ENCODE measurements around the gene SLC22A17. TPM values are rescaled to one million over a fixed set of nuclear protein-coding genes. Genes with fewer than 3 reads are reported as not detected.
"Not testable (repeated sequence)": the region's sequence is repeated elsewhere in the genome, so short reads cannot be mapped to it uniquely, and the experiment has no call there.

The SLC22A17 gene
- 5.9 TPM for total RNA-seq (2021; ENCODE audit: unreplicated experiment)
- 7.0 and 8.6 TPM in 2 replicates for polyA plus RNA-seq (2012)
- percentile 30 among the genes with signal in this experiment for Bru-seq, nascent RNA
- BruChase-seq, experiment 1, labeled RNA remaining after a 6-hour chase, result percentile 39 among the genes with signal in this experiment
- percentile 44 among the genes with signal in this experiment for BruChase-seq, experiment 2, labeled RNA remaining after a 2-hour chase
- long read RNA-seq, partial matches to known transcripts, result 0 of 7 reads
- long read RNA-seq, other reads (novel, unspliced or antisense), result 7 of 7 reads

- peak within 1 kb of the TSS; percentile 25; the same call in 1 of the 2 replicates for H3K27ac ChIP-seq (ENCODE audit: low read depth, low read length)
- intact Hi-C loops (cut with micrococcal nuclease), result no loop called here
- POLR2A ChIA-PET, result no interaction called here
- H3K9me2 ChIP-seq (ENCODE audit: insufficient read depth), result no peaks in the 10 kb centered on the region
- H3K4me3 ChIP-seq (replicated peaks in 1 of 2; ENCODE audit: low read depth in 1 of 2, low read length in 2 of 2), result peak within 1 kb of the TSS; percentile 50 to 60
- no peaks in the 10 kb centered on the region for H3K79me2 ChIP-seq (ENCODE audit: insufficient read depth, low read length)
- BruUV-seq (replicated peaks), result no TSS peak
- CTCF ChIA-PET, result interaction anchor here (2.0 kb wide), 1 partner anchor 27 kb away, joined by 7 read pairs; no protein-coding TSS in a partner anchor
- RAD21 ChIA-PET (ENCODE audit: low non-redundant PET in 1 of 2, low total read pairs in 2 of 2, uncharacterized antibody in 2 of 2, unreplicated experiment in 2 of 2), result no interaction called here
- no peaks in the 10 kb centered on the region for H3K36me3 ChIP-seq (ENCODE audit: control insufficient read depth in 1 of 2, insufficient read depth in 2 of 2, low read length in 2 of 2)
- H4K20me1 ChIP-seq (ENCODE audit: insufficient read depth), result no peaks in the 10 kb centered on the region
- peak within 1 kb of the TSS; percentile 72 for H3K4me2 ChIP-seq (ENCODE audit: low read length)
- no peaks in the 10 kb centered on the region for H3K9me3 ChIP-seq (ENCODE audit: control insufficient read depth in 1 of 2, insufficient read depth in 1 of 2, low read depth in 1 of 2, low read length in 2 of 2)
- H3K4me1 ChIP-seq (ENCODE audit: control insufficient read depth in 1 of 2, insufficient read depth in 2 of 2, low read length in 2 of 2), result 0 out of 4 replicates have a peak, but pooled peaks cover 0 to 2% of the 10 kb centered on the region in 2 experiments
- no peak within 1 kb of the TSS for H2AFZ ChIP-seq (ENCODE audit: low read depth, low read length, poor library complexity, severe bottlenecking)
- no peaks in the 10 kb centered on the region for H3K27me3 ChIP-seq (ENCODE audit: insufficient read depth, low read length)
- peak; percentile 80 for TF ChIP-seq POLR2AphosphoS5 (IDR thresholded peaks at IDR 0.05; ENCODE audit: low read depth, low read length)
- 0 out of 2 replicates have a peak, but pooled peaks have one; percentile 30 for TF ChIP-seq EGR1 (IDR thresholded peaks at IDR 0.05; ENCODE audit: low read depth)
- TF ChIP-seq ZFX (IDR thresholded peaks at IDR 0.05), result no peak
- DNase-seq (ENCODE audit: low read depth, low spot score) (peak; percentile 13), ATAC-seq (peak; percentile 91)
- H3K9ac ChIP-seq (ENCODE audit: low read length), result peak within 1 kb of the TSS; percentile 41
These were observed at the start of gene SLC22A17 for GRCh38 chr14:23352506-23353432. Gene SLC22A17, minus strand, starts transcription at chr14:23352887.

- no peak overlapping the region for H3K27ac ChIP-seq (ENCODE audit: low read depth, low read length)
- ATAC-seq (no peak), DNase-seq (ENCODE audit: low read depth, low spot score) (no peak)
- peaks cover 16% of the 10 kb centered on the region; the same call in 1 of the 2 replicates for H3K27me3 ChIP-seq (ENCODE audit: insufficient read depth, low read length)
- POLR2A ChIA-PET, result no interaction called here
- H3K79me2 ChIP-seq (ENCODE audit: insufficient read depth, low read length), result no peaks in the 10 kb centered on the region
- H2AFZ ChIP-seq (ENCODE audit: low read depth, low read length, poor library complexity, severe bottlenecking), result no peak overlapping the region
- BruUV-seq (replicated peaks), result no TSS peak
- CTCF ChIA-PET, result no interaction called here
- H3K4me3 ChIP-seq (replicated peaks in 1 of 2; ENCODE audit: low read depth in 1 of 2, low read length in 2 of 2), result no peak overlapping the region
- H3K4me1 ChIP-seq (ENCODE audit: control insufficient read depth in 1 of 2, insufficient read depth in 2 of 2, low read length in 2 of 2), result no peaks in the 10 kb centered on the region
- RAD21 ChIA-PET (ENCODE audit: low non-redundant PET in 1 of 2, low total read pairs in 2 of 2, uncharacterized antibody in 2 of 2, unreplicated experiment in 2 of 2), result no interaction called here
- no peak for TF ChIP-seq YY1 (IDR thresholded peaks at IDR 0.05; ENCODE audit: extremely low read depth, insufficient replicate concordance, low read depth, low read length)
- H3K36me3 ChIP-seq (ENCODE audit: control insufficient read depth in 1 of 2, insufficient read depth in 2 of 2, low read length in 2 of 2), result no peaks in the 10 kb centered on the region
- H3K9me3 ChIP-seq (ENCODE audit: control insufficient read depth in 1 of 2, insufficient read depth in 1 of 2, low read depth in 1 of 2, low read length in 2 of 2), result no peaks in the 10 kb centered on the region
- no peak overlapping the region for H3K9ac ChIP-seq (ENCODE audit: low read length)
- intact Hi-C loops (cut with micrococcal nuclease), result no loop called here
- no peaks in the 10 kb centered on the region for H3K9me2 ChIP-seq (ENCODE audit: insufficient read depth)
- no peak overlapping the region for H3K4me2 ChIP-seq (ENCODE audit: low read length)
- H4K20me1 ChIP-seq (ENCODE audit: insufficient read depth), result no peaks in the 10 kb centered on the region
These were observed 48.6 kb upstream of the SLC22A17 start for GRCh38 chr14:23401291-23401690.

DNA sequence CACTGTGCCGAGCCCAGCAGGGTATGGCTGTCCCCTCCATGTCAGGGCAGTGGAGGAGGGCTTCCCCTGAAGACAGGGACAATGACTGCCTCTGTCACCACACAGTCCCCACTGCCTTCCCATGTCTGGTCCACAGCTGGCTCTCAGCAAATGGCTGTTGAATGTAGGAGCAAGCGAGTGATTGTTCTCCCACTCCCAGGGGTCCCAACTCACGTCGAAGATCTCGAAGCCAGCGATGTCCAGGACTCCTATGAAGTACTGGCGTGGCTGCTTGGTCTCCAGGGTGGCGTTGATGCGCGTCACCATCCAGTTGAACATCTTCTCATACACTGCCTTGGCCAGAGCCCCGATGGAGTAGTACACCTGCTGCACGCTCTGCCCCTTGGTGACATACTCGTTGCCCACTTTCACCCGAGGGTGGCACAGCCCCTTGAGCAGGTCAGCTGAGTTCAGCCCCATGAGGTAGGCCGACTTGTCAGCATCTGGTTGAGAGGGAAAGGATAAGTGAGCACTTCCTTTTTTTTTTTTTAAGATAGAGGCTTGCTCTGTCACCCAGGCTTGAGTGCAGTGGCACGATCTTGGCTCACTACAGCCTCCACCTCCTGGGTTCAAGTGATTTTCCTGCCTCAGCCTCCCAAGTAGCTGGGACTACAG lies 47.9 kb upstream of the SLC22A17 start:
- POLR2A ChIA-PET; intact Hi-C loops (cut with micrococcal nuclease); BruUV-seq (replicated peaks); ATAC-seq; H3K4me1 ChIP-seq (ENCODE audit: control insufficient read depth in 1 of 2, insufficient read depth in 2 of 2, low read length in 2 of 2); H3K36me3 ChIP-seq (ENCODE audit: control insufficient read depth in 1 of 2, insufficient read depth in 2 of 2, low read length in 2 of 2); H3K79me2 ChIP-seq (ENCODE audit: insufficient read depth, low read length); H3K9me2 ChIP-seq (ENCODE audit: insufficient read depth); RAD21 ChIA-PET (ENCODE audit: low non-redundant PET in 1 of 2, low total read pairs in 2 of 2, uncharacterized antibody in 2 of 2, unreplicated experiment in 2 of 2); H2AFZ ChIP-seq (ENCODE audit: low read depth, low read length, poor library complexity, severe bottlenecking); DNase-seq (ENCODE audit: low read depth, low spot score); H3K9me3 ChIP-seq (ENCODE audit: control insufficient read depth in 1 of 2, insufficient read depth in 1 of 2, low read depth in 1 of 2, low read length in 2 of 2); H3K4me3 ChIP-seq (replicated peaks in 1 of 2; ENCODE audit: low read depth in 1 of 2, low read length in 2 of 2); H4K20me1 ChIP-seq (ENCODE audit: insufficient read depth); H3K27ac ChIP-seq (ENCODE audit: low read depth, low read length); CTCF ChIA-PET; H3K9ac ChIP-seq (ENCODE audit: low read length); H3K4me2 ChIP-seq (ENCODE audit: low read length): not testable (repeated sequence)
- H3K27me3 ChIP-seq (ENCODE audit: insufficient read depth, low read length), result 0 out of 2 replicates have a peak, but pooled peaks cover 11% of the 10 kb centered on the region
